HG02571 (cell line): ENCODE data around the gene NPIPA7.
"Not testable (repeated sequence)": the region's sequence is repeated elsewhere in the genome, so short reads cannot be mapped to it uniquely, and the experiment has no call there.

Experiments
- ATAC-seq: cut with Tn5 transposase; IDR thresholded peaks from one replicate; pipeline ENCODE4 v1.9.1; 2021; ENCODE audit warnings: mild to moderate bottlenecking, moderate library complexity; ENCODE audit not compliant: unreplicated experiment

NPIPA7 gene

GRCh38 chr16:16378840-16379239 lies at the start of gene NPIPA7:
NPIPA7 (plus strand) TSS chr16:16379140; CDS start chr16:16379245, 105 bp downstream.
- ATAC-seq, result not testable (repeated sequence)

GRCh38 chr16:16331466-16331865 lies 47.5 kb upstream of the NPIPA7 start:
- not testable (repeated sequence) for ATAC-seq

GRCh38 chr16:16357556-16357955 lies 21.4 kb upstream of the NPIPA7 start:
- ATAC-seq, result not testable (repeated sequence)

DNA sequence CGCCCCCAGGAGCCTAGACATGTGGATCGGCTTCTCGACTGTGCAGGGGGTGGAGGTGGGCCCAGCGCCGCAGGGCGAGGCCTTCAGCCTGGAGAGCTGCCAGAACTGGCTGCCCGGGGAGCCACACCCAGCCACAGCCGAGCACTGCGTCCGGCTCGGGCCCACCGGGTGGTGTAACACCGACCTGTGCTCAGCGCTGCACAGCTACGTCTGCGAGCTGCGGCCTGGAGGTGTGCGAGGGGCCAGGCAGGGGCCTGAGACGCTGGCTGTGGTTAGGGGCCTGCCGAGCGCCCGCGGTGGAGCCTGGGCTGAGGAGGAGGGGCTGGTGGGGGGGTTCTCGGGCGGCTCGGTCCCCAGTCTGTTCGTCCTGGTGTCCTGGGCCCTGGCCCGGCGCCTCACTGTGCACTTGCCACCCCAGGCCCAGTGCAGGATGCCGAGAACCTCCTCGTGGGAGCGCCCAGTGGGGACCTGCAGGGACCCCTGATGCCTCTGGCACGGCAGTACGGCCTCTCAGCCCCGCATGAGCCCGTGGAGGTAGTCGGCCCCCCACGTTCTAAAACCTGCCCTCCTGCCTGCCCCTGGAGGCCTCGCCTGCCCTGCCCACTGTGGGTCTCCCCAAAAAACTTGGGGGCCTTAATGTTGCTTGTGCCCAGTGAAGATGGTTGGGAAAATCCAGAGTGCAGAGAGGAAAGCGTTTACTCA lies 20.2 kb upstream of the NPIPA7 start:
- not testable (repeated sequence) for ATAC-seq

DNA sequence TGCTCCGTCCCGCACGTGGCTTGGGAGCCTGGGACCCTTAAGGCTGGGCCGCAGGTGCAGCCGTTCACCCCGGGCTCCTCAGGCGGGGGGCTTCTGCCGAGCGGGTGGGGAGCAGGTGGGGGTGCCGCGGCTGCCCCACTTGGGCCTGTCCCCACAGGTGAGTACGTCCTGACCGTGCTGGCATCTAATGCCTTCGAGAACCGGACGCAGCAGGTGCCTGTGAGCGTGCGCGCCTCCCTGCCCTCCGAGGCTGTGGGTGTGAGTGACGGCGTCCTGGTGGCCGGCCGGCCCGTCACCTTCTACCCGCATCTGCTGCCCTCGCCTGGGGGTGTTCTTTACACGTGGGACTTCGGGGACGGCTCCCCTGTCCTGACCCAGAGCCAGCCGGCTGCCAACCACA lies 15.3 kb upstream of the NPIPA7 start:
- ATAC-seq, result not testable (repeated sequence)

DNA sequence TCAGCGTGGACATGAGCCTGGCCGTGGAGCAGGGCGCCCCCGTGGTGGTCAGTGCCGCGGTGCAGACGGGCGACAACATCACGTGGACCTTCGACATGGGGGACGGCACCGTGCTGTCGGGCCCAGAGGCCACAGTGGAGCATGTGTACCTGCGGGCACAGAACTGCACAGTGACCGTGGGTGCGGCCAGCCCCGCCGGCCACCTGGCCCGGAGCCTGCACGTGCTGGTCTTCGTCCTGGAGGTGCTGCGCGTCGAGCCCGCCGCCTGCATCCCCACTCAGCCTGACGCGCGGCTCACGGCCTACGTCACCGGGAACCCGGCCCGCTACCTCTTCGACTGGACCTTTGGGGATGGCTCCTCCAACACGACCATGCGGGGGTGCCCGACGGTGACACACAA lies 14.8 kb upstream of the NPIPA7 start:
- ATAC-seq, result not testable (repeated sequence)

- not testable (repeated sequence) for ATAC-seq
Measured at GRCh38 chr16:16364701-16365100, 14.2 kb upstream of the NPIPA7 start.

DNA sequence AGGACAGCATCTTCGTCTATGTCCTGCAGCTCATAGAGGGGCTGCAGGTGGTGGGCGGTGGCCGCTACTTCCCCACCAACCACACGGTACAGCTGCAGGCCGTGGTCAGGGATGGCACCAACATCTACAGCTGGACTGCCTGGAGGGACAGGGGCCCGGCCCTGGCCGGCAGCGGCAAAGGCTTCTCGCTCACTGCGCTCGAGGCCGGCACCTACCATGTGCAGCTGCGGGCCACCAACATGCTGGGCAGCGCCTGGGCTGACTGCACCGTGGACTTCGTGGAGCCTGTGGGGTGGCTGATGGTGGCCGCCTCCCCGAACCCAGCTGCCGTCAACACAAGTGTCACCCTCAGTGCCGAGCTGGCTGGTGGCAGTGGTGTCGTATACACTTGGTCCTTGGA lies 13.6 kb upstream of the NPIPA7 start:
- ATAC-seq, result not testable (repeated sequence)

GRCh38 chr16:16365851-16366250 lies 13.1 kb upstream of the NPIPA7 start:
- ATAC-seq, result not testable (repeated sequence)

GRCh38 chr16:16366552-16367284 lies 12.2 kb upstream of the NPIPA7 start:
- not testable (repeated sequence) for ATAC-seq

DNA sequence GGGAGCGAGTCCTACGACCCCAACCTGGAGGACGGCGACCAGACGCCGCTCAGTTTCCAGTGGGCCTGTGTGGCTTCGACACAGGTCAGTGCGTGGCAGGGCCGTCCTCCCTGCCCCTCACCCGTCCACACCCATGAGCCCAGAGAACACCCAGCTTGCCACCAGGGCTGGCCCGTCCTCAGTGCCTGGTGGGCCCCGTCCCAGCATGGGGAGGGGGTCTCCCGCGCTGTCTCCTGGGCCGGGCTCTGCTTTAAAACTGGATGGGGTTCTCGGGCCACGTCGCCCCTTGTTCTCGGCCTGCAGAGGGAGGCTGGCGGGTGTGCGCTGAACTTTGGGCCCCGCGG lies 11.7 kb upstream of the NPIPA7 start:
- not testable (repeated sequence) for ATAC-seq

GRCh38 chr16:16369081-16369856 lies 9.7 kb upstream of the NPIPA7 start:
- ATAC-seq, result not testable (repeated sequence)

GRCh38 chr16:16371136-16371735 lies 7.7 kb upstream of the NPIPA7 start:
- ATAC-seq, result not testable (repeated sequence)

- not testable (repeated sequence) for ATAC-seq
Measured at GRCh38 chr16:16374192-16374591, 4.7 kb upstream of the NPIPA7 start.

DNA sequence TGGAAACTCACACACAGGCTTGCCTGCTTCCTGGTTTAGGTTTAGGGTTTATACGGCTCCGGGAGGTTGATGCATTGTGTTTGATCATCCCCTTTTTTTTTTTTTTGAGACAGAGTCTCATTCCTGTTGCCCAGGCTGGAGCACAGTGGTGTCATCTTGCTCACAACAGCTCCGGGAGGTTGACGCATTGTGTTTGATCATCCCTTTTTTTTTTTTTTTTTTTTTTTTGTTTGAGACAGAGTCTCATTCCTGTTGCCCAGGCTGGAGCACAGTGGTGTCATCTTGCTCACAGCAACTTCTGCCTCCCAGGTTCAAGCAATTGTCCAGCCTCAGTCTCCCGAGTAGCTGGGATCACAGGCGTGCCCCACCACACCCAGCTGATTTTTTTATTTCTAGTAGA lies 20.7 kb downstream of the NPIPA7 start:
- not testable (repeated sequence) for ATAC-seq

GRCh38 chr16:16402333-16402732 lies 23.4 kb downstream of the NPIPA7 start:
- ATAC-seq, result not testable (repeated sequence)

DNA sequence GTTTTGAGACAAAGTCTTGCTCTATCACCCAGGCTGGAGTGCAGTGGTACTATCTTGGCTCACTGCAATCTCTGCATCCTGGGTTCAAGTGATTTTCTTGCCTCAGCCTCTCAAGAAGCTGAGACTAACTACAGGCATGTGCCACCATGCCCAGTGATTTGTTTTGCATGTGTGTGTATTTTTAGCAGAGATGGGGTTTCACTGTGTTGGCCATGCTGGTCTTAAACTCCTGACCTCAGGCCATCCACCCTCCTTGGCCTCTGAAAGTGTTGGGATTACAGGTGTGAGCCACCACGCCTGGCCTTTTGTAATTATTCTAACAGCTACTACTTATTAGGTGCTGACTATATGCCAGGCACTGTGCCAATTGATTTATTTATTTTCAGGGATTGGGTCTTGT lies 25.3 kb downstream of the NPIPA7 start:
- not testable (repeated sequence) for ATAC-seq

GRCh38 chr16:16405421-16405820 lies 26.5 kb downstream of the NPIPA7 start:
- not testable (repeated sequence) for ATAC-seq

GRCh38 chr16:16408430-16408829 lies 29.5 kb downstream of the NPIPA7 start:
- ATAC-seq, result not testable (repeated sequence)

DNA sequence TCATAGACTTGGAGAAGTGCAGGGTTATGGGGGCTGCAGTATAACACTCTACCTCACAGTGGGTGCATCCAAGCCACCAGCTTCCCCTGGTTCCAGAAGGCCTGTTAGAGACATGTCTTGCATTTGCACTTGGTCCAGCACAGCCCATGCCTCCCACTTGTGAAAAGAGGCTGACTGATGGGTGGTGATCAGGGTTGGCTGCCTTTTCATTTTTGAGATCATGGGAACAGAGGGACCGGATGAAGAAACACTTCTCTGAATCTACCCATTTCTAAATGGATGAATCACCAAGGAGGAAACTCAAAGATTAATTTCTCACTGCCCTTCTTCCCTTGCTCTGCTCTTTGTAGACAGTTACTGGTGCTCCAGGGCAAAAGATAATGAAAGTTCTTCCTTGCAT lies 34.8 kb downstream of the NPIPA7 start:
- not testable (repeated sequence) for ATAC-seq

DNA sequence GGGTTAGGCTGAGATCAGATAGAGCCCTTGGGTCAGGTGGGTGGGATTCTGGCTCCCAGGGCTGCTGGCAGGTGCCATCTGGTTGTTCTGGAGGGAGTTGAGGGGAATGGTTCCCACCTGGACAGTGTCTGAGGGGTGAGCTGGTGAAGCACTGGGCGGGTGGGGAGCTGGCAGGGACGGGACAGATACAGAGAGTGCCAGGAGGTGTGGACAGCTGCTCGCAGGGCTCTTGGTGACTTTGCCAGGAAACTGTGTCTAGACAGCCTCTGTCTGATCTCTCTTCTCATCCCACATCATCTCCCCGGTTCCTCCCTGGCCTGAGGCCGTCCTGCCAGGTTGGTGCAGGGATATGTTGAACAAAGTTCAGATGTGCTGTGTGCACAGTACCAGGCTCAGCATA lies 38.1 kb downstream of the NPIPA7 start:
- ATAC-seq, result not testable (repeated sequence)
